SK-N-SH treated with all-trans-retinoic acid at 6 μM for 48 hours (cell line): ENCODE data around the gene KCNH1.
"Not testable (repeated sequence)": the region's sequence is repeated elsewhere in the genome, so short reads cannot be mapped to it uniquely, and the experiment has no call there.

Experiments used
- ATAC-seq: fragments of 200-7000 bp; cut with Tn5 transposase; 3 replicates; pipeline ENCODE4 v1.9.1; 2020; ENCODE audit warnings: mild to moderate bottlenecking, moderate library complexity
- ARNTL ChIP-seq: fragments of 450-650 bp; formaldehyde crosslinking; IDR thresholded peaks from 2 replicates; pipeline ENCODE4 v1.5.0; 2020; ENCODE audit warnings: low read depth, mild to moderate bottlenecking, moderate library complexity, borderline replicate concordance
- BACH2 ChIP-seq: fragments of 250-450 bp; sonication (Bioruptor Pico); IDR thresholded peaks from 2 replicates; pipeline ENCODE4 v1.9.0; 2021; ENCODE audit warnings: mild to moderate bottlenecking, borderline replicate concordance
- CREB5 ChIP-seq: fragments of 250-450 bp; sonication (Bioruptor Pico); IDR thresholded peaks from 2 replicates; pipeline ENCODE4 v1.5.1; 2020; ENCODE audit warnings: low read depth, mild to moderate bottlenecking, moderate library complexity
- CSDC2 ChIP-seq: fragments of 250-450 bp; sonication (Bioruptor Pico); IDR thresholded peaks from 2 replicates; pipeline ENCODE4 v1.5.0; 2020; ENCODE audit warnings: mild to moderate bottlenecking, moderate library complexity
- CSRNP3 ChIP-seq: fragments of 250-450 bp; sonication (Bioruptor Pico); IDR thresholded peaks from 2 replicates; pipeline ENCODE4 v1.5.1; 2021; ENCODE audit warnings: mild to moderate bottlenecking, moderate library complexity
- ESRRG ChIP-seq: fragments of 250-450 bp; sonication (Bioruptor Pico); IDR thresholded peaks from 2 replicates; pipeline ENCODE4 v1.6.1; 2021; ENCODE audit warnings: mild to moderate bottlenecking
- GLIS3 ChIP-seq: fragments of 250-450 bp; sonication (Bioruptor Pico); IDR thresholded peaks from 2 replicates; pipeline ENCODE4 v1.5.0; 2020; ENCODE audit warnings: mild to moderate bottlenecking, moderate library complexity
- ISL1 ChIP-seq: fragments of 250-450 bp; sonication (Bioruptor Pico); IDR thresholded peaks from 2 replicates; pipeline ENCODE4 v2.1.2; 2022; ENCODE audit warnings: mild to moderate bottlenecking, moderate library complexity
- OSR1 ChIP-seq: fragments of 250-450 bp; sonication (Bioruptor Pico); IDR thresholded peaks from 2 replicates; pipeline ENCODE4 v1.8.0; 2022; ENCODE audit warnings: moderate library complexity, mild to moderate bottlenecking, inconsistent platforms
- PATZ1 ChIP-seq: fragments of 250-450 bp; sonication (Bioruptor Pico); IDR thresholded peaks from 2 replicates; pipeline ENCODE4 v1.8.0; 2020; ENCODE audit warnings: mild to moderate bottlenecking, moderate library complexity, borderline replicate concordance
- POU6F1 ChIP-seq: fragments of 250-450 bp; sonication (Bioruptor Pico); IDR thresholded peaks from 2 replicates; pipeline ENCODE4 v1.8.0; 2021; ENCODE audit warnings: low read depth, mild to moderate bottlenecking, moderate library complexity, borderline replicate concordance
- PPARA ChIP-seq: fragments of 250-450 bp; sonication (Bioruptor Pico); IDR thresholded peaks from 2 replicates; pipeline ENCODE4 v1.5.0; 2020; ENCODE audit warnings: mild to moderate bottlenecking, borderline replicate concordance
- RARB ChIP-seq: fragments of 250-450 bp; sonication (Bioruptor Pico); IDR thresholded peaks from 2 replicates; pipeline ENCODE4 v1.8.0; 2021; ENCODE audit warnings: mild to moderate bottlenecking, moderate library complexity
- SNAI2 ChIP-seq: fragments of 250-450 bp; sonication (Bioruptor Pico); IDR thresholded peaks from 2 replicates; pipeline ENCODE4 v1.5.0; 2020; ENCODE audit warnings: mild to moderate bottlenecking, moderate library complexity
- TCF4 ChIP-seq: fragments of 250-450 bp; sonication (Bioruptor Pico); IDR thresholded peaks from 2 replicates; pipeline ENCODE4 v1.8.0; 2021; ENCODE audit warnings: mild to moderate bottlenecking, moderate library complexity, borderline replicate concordance
- TSHZ2 ChIP-seq: fragments of 250-450 bp; sonication (Bioruptor Pico); IDR thresholded peaks from 2 replicates; pipeline ENCODE4 v1.5.0; 2020; ENCODE audit warnings: mild to moderate bottlenecking, moderate library complexity
- ZC3H10 ChIP-seq: fragments of 250-450 bp; sonication (Bioruptor Pico); IDR thresholded peaks from 2 replicates; pipeline ENCODE4 v1.5.1; 2021; ENCODE audit warnings: mild to moderate bottlenecking, moderate library complexity
- ZFP3 ChIP-seq: fragments of 250-450 bp; sonication (Bioruptor Pico); IDR thresholded peaks from 2 replicates; pipeline ENCODE4 v1.5.0; 2020; ENCODE audit warnings: mild to moderate bottlenecking, moderate library complexity
- ZFP30 ChIP-seq: fragments of 450-650 bp; formaldehyde crosslinking; IDR thresholded peaks from 2 replicates; pipeline ENCODE4 v1.5.0; 2022; ENCODE audit warnings: mild to moderate bottlenecking, moderate library complexity
- ZNF70 ChIP-seq: fragments of 450-650 bp; formaldehyde crosslinking; IDR thresholded peaks from 2 replicates; pipeline ENCODE4 v1.5.0; 2020; ENCODE audit warnings: mild to moderate bottlenecking, moderate library complexity
- ZNF8 ChIP-seq: fragments of 450-650 bp; formaldehyde crosslinking; IDR thresholded peaks from 2 replicates; pipeline ENCODE4 v1.5.0; 2020; ENCODE audit warnings: mild to moderate bottlenecking, moderate library complexity

KCNH1 gene

GRCh38 chr1:211014275-211014674 lies 119.7 kb downstream of the KCNH1 start (continued):
- TF ChIP-seq PPARA (CRISPR knock-in tag) (no peak), PATZ1 (CRISPR knock-in tag) (no peak)

- TF ChIP-seq OSR1 (CRISPR knock-in tag) (no peak), PPARA (CRISPR knock-in tag) (no peak), TSHZ2 (no peak), ZFP30 (CRISPR knock-in tag) (no peak), ZNF70 (CRISPR knock-in tag) (no peak), ZFP3 (no peak), BACH2 (CRISPR knock-in tag) (no peak), ZC3H10 (CRISPR knock-in tag) (no peak)
- TF ChIP-seq, all 23 proteins: peak for 0
Observed at GRCh38 chr1:211013346-211014240, 120.4 kb downstream of the KCNH1 start.

GRCh38 chr1:211011128-211011527 lies 122.8 kb downstream of the KCNH1 start:
- ATAC-seq: not testable (repeated sequence)

More at GRCh38 chr1:211013346-211014240, 120.4 kb downstream of the KCNH1 start:
- no peak for ATAC-seq

GRCh38 chr1:211009944-211010343 lies 124.0 kb downstream of the KCNH1 start:
- no peak for TF ChIP-seq RARB (CRISPR knock-in tag)
- TF ChIP-seq OSR1 (CRISPR knock-in tag): no peak
- no peak for TF ChIP-seq ZNF70 (CRISPR knock-in tag)
- ATAC-seq: no peak

GRCh38 chr1:211007830-211008229 lies 126.1 kb downstream of the KCNH1 start:
- no peak for TF ChIP-seq ESRRG (CRISPR knock-in tag)
- no peak for TF ChIP-seq ZC3H10 (CRISPR knock-in tag)
- no peak for TF ChIP-seq ZFP30 (CRISPR knock-in tag)
- TF ChIP-seq OSR1 (CRISPR knock-in tag): no peak
- no peak for TF ChIP-seq SNAI2 (CRISPR knock-in tag)
- TF ChIP-seq POU6F1: no peak
- TF ChIP-seq TSHZ2: no peak
- no peak for TF ChIP-seq TCF4 (CRISPR knock-in tag)
- no peak for TF ChIP-seq GLIS3 (CRISPR knock-in tag)
- TF ChIP-seq ARNTL (CRISPR knock-in tag): no peak
- no peak for TF ChIP-seq ZFP3
- TF ChIP-seq CREB5: no peak
- TF ChIP-seq ISL1 (CRISPR knock-in tag): no peak
- TF ChIP-seq CSDC2 (CRISPR knock-in tag): no peak
- no peak for TF ChIP-seq RARB (CRISPR knock-in tag)
- TF ChIP-seq ZNF70 (CRISPR knock-in tag): no peak
- TF ChIP-seq CSRNP3 (CRISPR knock-in tag): no peak
- no peak for TF ChIP-seq PPARA (CRISPR knock-in tag)
- no peak for TF ChIP-seq BACH2 (CRISPR knock-in tag)
- TF ChIP-seq ZNF8 (CRISPR knock-in tag): no peak
- ATAC-seq: no peak

- not testable (repeated sequence) for ATAC-seq
Observed at GRCh38 chr1:210995931-210996330, 138.0 kb downstream of the KCNH1 start.
